Measurements from ENCODE around the gene PPP1R16B.

Gene PPP1R16B

DNA sequence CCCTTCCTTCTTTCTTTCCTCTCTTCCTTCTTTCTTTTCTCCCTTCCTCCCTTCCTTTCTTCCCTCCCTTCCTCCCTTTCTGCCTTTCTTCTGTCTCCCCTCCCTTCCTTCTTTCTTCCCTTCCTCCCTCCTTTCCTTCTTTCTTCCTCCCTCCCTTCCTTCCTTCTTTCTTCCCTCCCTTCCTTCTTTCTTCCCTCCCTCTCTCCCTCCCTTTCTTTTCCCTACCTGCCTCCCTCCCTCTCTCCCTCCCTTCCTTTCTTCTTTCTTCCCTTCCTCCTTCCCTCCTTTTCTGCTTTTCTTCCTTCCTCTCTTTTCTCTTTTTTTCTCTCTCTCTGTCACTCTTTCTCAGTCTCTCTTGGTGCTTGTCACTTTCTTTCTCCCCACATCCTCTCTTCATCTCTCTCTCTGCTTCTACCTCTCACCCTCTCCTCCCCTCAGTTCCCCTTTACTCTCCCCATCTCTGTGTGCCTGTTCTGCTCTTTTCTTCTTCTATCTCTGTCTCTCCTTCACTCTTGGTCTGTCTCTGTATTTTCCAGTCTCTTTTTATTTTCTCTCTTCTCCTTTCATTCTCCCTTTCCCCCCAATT lies 90.6 kb downstream of the PPP1R16B start:
- DNase-seq (ENCODE audit: low spot score) = no peak

DNA sequence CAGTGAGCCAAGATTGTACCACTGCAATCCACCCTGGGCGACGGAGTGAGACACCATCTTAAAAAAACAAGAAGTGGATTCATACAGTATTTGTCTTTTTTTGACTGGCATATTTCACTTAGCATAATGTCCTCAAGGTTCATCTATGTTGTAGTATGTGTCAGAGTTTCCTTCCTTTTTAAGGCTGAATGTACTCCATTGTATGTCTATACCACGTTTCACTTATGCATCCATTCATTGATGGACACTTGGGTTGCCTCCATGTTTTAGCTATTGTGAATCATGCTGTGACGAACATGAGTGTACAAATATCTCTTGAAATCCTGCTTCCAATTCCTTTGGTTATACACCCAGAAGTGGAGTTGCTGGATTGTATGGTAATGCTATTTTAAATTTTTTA lies 91.8 kb downstream of the PPP1R16B start:
- no peak for DNase-seq (ENCODE audit: low spot score)

DNA sequence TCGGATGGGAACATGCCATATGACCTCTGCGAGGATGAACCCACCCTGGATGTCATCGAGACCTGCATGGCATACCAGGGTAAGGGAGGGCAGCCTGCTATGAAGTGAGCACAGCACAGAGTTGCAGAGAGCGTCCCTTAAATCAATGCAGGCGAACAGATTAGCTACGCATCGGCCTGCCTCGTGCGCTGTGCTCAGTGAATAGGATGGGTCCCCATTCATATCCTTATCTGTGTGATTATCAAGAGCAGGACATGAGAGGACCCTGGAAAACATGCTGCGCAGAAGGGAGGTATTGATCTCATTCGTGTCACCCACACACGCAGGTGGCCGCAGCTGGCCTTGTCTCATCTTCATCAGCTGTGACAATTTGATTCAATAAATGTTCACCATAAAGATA lies 95.1 kb downstream of the PPP1R16B start:
- DNase-seq (ENCODE audit: low spot score) = no peak

DNA sequence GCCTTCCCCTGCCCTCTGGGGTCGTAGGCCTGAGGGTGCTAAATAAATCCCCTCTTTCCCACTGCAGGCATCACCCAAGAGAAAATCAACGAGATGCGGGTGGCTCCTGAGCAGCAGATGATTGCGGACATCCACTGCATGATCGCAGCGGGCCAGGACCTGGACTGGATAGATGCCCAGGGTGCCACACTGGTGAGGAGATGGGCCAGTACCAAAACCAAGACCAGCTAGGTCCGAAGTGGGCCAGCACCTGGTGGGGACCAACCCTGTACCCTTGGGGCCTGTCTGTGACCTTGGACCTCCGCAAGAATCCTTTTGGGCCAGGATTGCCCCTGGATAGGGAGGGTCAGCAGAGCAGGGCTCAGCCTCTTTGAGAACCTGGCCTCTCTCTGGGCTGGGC lies 97.1 kb downstream of the PPP1R16B start:
- DNase-seq (ENCODE audit: low spot score) = no peak

DNA sequence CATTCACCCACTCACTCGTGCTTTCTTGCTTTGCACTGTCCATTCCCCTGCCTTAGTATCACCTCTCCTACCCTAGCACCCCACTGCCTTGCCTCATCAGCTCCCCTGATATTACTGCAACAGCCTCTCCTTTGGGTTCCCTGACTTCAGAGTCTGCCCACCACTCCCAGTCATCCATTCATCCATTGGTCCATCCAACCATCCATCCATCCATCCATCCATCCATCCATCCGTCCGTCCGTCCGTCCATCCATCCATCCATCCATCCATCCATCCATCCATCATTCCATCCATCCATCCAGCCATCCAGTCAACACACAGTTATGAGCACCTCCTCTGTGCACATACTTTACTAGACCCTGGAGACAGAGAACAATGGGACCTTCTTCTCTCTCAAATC lies 97.8 kb downstream of the PPP1R16B start:
- no peak for DNase-seq (ENCODE audit: low spot score)

DNA sequence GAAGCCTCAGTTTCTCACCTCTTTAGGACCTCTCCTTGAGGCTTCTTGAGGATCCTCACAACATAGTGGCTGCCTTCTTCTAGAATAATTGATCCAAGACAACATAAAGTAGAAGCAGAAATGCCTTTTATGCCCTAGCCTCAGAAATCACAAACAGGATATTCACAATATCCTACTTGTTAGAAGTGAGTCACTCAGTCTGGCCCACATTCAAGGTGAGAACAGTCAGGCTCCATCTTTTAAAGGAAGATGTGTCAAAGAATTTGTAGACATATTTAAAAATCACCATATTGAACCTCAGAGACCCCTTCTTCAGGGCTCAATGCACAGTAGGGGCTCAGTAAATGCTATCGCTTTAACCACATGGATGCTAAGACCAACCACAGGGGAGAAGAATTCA lies 99.9 kb downstream of the PPP1R16B start:
- DNase-seq (ENCODE audit: low spot score) = no peak

DNA sequence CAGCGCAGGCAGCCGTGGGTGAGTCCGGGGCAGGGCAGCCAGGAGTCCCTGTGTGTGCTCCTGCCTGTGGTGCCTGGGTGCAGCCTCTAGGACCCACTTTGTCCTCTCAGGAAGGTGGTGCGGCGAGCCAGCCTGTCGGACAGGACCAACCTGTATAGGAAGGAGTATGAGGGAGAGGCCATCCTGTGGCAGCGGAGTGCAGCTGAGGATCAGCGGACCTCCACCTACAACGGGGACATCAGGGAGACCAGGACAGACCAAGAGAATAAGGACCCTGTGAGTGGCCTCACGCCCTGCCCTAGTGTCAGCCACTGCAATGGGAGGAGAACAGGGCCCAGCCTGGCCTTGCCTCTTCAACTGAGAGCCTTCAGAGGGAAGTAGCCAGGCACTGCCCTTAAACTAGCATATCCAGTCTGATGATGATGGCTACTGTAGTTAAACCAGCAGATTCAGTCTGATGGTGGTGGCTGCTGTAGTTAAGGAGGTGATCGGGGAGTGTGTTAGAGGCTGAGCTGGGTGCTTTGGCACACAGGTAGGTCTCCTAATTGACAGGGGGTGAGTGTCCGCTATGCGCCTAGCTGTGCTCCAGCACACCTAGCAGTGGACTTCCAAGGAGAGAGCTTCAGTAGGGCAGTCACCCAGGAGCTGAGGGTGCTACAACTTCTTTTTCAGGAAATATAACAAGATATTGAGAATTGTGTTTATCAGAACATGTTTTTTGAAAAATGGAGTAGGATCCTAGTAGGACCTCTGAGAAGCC lies 102.6 kb downstream of the PPP1R16B start:
- DNase-seq (ENCODE audit: low spot score) = no peak

DNA sequence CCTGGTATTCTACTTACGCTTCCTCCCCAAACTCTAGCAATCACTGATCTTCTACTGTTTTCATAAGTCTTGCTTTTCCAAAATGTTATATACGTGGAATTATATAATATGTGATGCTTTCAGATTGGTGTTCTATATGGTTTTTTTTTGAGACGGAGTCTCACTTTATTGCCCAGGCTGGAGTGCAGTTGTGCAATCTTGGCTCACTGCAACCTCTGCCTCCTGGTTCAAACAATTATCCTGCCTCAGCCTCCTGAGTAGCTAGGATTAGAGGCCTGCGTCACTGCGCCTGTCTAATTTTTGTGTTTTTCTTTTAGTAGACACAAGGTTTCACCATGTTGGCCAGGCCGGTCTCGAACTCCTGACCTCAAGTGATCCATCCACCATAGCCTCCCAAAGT lies 109.9 kb downstream of the PPP1R16B start:
- no peak for DNase-seq (ENCODE audit: low spot score)

DNA sequence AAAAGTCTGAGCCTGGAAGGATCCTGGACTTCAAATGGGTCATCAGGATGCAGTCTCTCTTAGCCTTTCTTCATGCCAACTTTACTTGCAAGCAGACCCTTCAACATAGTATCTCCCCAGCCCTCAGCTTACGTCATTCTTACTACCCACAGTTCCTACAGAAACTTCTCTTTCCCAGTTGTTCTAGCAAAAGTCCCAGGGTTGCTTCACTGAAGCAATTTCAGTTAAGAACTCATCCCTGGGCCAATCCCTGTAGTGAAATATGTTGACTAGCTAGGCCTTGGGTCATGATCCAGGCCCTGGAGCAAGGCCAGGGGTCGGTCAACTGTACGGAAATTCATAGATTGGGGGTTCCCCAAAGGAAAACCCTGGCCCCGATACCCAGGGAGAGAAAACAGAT lies 112.2 kb downstream of the PPP1R16B start:
- DNase-seq (ENCODE audit: low spot score) = no peak

DNA sequence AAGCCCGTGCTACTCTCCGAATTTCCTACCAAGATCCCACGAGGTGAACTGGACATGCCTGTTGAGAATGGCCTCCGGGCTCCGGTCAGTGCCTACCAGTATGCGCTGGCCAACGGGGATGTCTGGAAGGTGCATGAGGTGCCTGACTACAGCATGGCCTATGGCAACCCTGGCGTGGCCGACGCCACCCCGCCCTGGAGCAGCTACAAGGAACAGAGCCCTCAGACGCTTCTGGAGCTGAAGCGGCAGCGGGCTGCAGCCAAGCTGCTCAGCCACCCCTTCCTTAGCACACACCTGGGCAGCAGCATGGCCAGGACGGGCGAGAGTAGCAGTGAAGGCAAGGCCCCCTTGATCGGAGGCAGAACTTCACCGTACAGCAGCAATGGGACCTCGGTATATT lies 112.7 kb downstream of the PPP1R16B start:
- no peak for DNase-seq (ENCODE audit: low spot score)

DNA sequence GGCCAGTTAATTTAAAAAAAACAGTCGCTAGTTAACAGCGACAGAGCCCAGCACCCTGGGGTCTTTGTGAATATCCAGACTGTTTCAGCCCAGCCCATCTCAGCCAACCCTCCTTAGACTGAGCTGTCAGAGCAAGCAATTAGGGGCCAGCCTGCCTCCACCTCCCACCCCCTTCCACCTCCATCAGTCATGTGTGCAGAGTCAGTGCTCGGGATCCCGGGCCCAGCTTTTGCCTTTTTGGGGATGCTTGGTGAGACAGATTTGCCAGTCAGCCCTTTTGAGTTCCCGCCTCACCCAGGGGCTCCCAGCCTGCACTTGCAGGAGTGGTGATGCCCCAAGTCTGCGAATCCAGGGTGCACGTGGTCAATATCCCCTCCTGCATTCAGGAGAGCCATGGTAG lies 114.2 kb downstream of the PPP1R16B start:
- no peak for DNase-seq (ENCODE audit: low spot score)

DNA sequence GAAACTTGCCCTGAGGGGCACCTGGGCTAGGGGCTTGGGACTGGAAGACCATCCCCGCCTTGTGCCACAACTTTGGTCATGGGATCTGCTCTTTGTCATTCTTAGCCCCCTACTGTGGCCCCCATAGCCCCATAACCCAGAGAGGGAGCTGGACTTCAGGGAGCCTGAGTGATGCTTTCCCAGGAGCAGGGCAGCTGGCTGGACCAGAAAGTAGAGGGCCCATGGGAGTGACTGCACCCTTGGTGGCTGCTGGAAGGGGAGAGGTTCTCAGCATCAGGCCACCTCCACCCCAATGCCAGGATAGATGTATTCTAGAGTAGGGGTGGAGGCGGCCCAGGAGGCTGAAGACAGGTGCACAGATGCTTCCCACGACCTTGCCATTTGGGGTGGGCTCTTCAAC lies 114.9 kb downstream of the PPP1R16B start:
- DNase-seq (ENCODE audit: low spot score) = no peak

DNA sequence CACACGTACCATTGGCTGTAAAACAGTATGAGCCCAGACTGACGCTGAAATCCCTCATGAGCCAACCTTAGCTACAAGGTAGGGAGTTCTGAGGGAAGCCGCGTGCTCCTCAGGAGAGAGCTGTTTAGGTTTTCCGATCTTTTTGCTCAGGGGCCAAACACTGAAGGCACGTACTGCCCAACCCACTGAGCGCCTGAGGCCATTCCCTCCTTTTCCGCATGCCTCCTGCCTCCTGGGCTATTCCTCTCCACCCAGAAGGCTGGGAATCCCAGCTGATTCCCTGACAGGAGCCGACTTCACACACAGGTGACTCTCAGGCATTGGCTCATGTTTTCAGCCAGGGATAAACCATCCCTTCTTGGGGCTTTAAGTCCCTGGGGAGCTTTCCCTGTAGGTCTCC lies 115.4 kb downstream of the PPP1R16B start:
- DNase-seq (ENCODE audit: low spot score) = no peak

DNA sequence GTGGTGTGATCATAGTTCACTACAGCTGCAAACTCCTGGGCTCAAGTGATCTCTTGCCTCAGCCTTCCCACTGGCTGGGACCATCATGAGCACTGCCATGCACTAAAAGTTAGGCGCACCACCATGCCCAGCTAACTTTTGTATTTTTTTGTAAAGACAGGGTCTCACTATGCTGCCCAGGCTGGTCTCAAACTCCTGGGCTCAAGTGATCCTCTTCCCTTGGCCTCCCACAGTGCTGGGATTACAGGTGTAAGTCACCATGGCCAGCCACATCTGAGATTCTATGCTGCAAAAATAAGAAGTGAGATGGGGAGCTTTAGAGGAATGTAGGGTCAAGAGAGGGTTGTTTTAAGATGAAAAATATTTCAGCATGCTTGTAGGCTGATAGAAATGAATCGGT lies 119.2 kb downstream of the PPP1R16B start:
- DNase-seq (ENCODE audit: low spot score) = no peak

DNA sequence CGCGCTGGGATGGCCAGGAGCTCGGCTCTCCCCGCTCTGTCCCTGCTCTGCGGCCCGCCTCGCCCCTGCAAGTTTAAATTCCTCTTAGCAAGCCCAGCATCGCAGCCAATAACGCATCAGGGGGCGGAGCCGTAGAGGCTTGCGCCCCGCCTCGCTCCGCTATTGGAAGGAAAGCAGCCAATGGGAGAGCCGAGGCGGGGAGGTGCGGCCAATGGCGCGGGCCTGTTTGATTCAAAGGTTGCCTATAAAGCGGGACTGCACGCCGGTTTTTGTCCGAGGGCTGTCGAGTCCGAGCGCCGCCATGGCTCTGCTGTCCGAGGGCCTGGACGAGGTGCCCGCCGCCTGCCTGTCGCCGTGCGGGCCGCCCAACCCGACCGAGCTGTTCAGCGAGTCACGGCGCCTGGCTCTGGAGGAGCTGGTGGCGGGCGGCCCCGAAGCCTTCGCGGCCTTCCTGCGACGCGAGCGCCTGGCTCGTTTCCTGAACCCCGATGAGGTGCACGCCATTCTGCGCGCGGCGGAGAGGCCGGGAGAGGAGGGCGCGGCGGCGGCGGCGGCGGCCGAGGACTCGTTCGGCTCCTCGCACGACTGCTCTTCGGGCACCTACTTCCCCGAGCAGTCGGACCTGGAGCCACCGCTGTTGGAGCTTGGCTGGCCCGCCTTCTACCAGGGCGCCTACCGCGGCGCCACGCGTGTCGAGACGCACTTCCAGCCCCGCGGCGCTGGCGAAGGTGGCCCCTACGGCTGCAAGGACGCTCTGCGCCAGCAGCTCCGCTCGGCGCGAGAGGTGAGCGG lies 120.8 kb downstream of the PPP1R16B start, which contains the start of gene FAM83D:
TSS of gene FAM83D (plus strand) at position 276 of the 792 bp plus-strand sequence. CDS start at position 302, 26 bp downstream.
- peak; percentile 93 for DNase-seq (ENCODE audit: low spot score)

DNA sequence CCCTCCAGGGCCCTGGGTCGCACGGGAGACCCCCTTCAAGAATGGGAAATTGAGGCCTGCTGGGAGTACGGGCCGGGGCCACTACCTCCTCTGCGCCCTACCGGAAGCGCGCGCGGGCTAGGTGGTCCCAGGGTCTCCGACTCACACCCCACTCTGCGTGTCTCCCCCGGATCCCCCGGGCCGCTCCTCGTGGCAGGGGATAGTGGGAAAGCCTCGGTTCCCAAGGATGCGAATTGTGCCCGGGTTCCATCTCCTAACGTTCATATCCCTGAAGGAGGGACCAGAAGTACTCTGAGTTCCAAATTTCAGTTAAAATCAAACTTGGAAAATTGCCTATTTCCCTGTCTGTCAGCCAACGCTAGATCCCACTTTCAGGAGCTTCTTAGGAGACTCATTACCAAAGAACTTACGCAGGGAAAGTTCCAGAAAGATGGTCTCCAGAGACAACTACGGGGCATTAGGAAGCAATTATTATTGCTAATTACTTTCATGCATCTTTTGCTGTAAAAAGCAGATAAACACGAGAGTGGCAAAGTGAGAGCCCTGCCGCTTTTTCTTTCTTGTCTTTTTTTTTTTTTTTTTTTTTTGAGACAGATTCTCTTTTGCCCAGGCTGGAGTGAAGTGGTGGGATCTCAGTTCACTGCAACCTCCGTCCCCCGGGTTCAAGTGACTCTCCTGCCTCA lies 121.6 kb downstream of the PPP1R16B start:
- no peak for DNase-seq (ENCODE audit: low spot score)

DNA sequence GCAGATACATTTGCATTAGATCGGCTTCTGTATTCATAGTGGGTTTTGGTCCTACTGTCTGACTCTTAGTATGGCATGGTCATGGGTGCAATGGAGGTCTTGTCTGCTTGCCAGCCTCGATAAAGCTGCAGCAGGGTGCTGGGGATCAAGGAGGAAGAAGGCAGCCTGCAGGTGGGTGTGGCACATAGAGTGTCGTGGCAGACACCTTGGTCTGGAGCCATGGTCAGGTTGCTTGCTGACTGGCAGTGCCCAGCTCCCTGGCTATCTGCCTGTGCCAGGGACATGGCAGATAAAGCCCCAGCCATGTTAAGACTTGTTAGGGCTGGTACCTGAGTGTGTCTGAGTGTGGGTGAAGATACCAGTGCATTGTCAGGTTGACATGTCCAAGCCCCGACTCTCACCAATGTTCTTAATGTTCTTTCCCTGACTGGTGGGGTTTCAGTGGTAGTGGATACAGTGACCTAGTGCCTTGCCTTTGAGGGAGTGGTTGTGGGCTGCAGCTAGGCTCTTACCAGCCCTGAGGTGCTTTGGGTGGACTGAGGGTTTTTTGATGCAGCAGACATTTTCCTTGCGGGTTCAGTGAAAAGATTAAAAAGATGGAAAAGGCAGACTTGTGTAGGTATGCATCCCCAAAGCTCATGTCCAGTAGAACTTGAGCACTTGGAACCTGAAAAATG lies 122.5 kb downstream of the PPP1R16B start:
- no peak for DNase-seq (ENCODE audit: low spot score)

DNA sequence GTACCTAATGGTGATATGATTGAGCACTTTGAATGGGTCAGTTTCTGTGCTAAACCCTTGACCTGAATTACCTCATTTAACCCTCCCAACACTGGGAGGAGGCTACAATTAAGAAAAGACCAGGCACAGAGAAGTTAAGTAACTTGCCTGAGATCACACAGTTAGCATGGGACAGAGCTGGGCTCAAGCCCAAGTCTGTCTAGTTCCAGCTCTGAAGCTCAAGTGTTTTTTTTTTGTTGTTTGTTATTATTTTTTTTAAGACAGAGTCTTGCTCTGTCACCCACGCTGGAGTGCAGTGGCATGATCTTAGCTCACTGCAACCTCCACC lies 124.7 kb downstream of the PPP1R16B start:
- DNase-seq (ENCODE audit: low spot score) = no peak

DNA sequence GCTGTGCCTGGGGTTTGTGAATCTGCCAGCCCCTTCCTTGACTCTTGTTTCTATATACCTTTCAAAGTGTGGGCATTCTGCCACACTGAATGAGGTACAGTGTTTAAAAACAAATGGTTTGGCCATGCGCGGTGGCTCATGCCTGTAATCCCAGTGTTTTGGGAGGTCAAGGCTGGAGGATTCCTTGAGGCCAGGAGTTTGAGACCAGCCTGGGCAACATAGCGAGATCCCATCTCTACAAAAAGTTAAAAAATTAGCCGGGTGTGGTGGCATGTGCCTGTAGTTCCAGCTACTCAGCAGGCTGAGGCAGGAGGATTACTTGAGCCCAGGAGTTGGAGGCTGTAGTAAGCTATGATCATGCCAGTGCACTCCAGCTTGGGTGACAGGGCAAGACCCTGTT lies 126.5 kb downstream of the PPP1R16B start:
- DNase-seq (ENCODE audit: low spot score) = no peak

DNA sequence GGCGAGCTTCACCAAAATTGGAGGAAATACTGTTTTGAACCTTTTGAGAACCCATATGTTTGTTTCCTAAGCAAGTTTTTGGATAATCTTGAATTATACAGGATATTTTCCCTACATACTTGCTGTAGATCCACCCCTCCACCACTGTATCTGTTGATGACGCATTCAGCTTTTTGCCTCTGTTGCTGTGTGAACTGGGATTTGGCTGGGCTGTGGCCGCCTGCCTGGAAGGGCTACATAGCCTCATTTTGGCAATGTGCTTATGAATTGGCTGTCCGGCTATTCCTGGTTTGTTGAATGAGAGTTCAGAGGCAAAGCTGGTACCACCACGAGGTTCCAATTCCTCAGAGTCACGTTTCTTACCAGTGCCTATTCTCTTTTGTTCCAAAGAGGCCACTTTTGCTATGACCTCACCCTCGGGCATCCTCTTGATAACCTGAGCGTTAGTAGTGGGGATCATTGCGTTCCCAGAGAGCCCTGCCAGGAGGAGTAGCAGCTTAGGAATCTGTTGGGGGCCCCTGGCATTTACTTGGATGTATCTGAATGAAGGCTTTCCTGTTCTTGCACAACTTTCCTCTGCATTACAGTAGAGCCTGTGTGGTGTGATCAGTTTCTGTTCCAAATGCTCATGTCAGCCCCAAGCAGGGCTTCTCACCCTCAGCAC lies 127.1 kb downstream of the PPP1R16B start:
- DNase-seq (ENCODE audit: low spot score) = no peak

DNA sequence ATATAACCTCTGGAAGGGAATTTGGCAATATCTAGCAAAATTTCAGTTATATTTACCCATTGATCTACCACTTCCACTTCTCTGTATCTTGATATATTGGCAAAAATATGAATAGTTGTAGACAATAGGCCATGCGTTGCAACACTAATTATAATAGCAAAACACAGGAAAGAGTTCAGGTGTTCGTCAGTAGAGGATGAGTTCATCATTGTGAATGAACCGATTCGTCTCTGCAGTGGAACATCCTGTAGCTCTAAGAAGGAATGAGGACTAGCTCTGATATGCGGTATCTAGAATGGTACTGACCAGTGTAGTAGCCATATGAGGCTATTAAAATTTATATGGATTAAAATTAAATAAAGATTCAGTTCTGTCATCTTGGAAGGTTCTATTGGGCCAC lies 129.0 kb downstream of the PPP1R16B start:
- DNase-seq (ENCODE audit: low spot score) = no peak

DNA sequence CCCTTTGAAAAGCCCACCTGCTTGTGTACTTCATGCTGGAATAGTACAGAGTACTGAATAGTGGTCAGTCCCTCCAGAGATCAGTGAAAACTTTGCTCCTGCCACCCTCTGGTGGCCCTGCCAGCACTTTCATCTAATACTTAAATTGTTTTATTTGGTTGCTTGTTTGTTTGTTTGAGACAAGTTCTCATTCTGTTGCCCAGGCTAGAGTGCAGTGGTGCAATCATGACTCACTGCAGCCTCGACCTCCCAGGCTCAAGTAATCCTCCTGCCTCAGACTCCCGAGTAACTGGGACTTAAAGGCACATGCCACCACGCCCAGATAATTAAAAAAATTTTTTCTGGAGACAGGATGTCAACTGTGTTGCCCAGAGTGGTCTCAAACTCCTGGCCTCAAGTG lies 129.8 kb downstream of the PPP1R16B start:
- DNase-seq (ENCODE audit: low spot score) = no peak

All from CD4-positive, alpha-beta T cell treated with Interleukin-6 at 100 ng/mL for 8 hours (primary cell).